WTC11 (cell line): Measurements from ENCODE around the gene LMBR1. TPM values are rescaled to one million over a fixed set of nuclear protein-coding genes. Genes with fewer than 3 reads are reported as not detected.

Experiments used
- ATAC-seq: fragments of 200-7000 bp; cut with Tn5 transposase; 2 replicates; pipeline ENCODE4 v1.10.0; 2021; ENCODE audit warnings: mild to moderate bottlenecking, moderate library complexity
- CTCF ChIA-PET: fragments of 300-600 bp; sonication (Branson Sonifier 250); formaldehyde crosslinking; loops from one replicate; lab custom pipeline; 2021; ENCODE audit warnings: antibody characterized with exemption; lab: Charles Lee
- POLR2A ChIA-PET: fragments of 350-600 bp; sonication (Branson Sonifier 250); formaldehyde crosslinking; loops from one replicate; lab custom pipeline; 2021; ENCODE audit warnings: antibody characterized with exemption; lab: Charles Lee
- DNase-seq: peaks from one replicate; pipeline ENCODE4 v3.0.0; 2021; ENCODE audit warnings: low spot score
- H3K27ac Mint-ChIP-seq: 2 replicates; pipeline ENCODE4 v1.8.0; 2021; ENCODE audit warnings: mixed read lengths
- H3K27me3 Mint-ChIP-seq: 2 replicates; pipeline ENCODE4 v1.8.0; 2021; ENCODE audit warnings: low read depth, mild to moderate bottlenecking, moderate library complexity, mixed read lengths
- H3K36me3 Mint-ChIP-seq: 2 replicates; pipeline ENCODE4 v1.8.0; 2021; ENCODE audit warnings: mixed read lengths
- H3K4me1 Mint-ChIP-seq: 2 replicates; pipeline ENCODE4 v1.8.0; 2022; ENCODE audit warnings: mixed read lengths
- H3K4me3 Mint-ChIP-seq: 2 replicates; pipeline ENCODE4 v1.8.0; 2021; ENCODE audit warnings: mild to moderate bottlenecking, moderate library complexity, mixed read lengths
- H3K9me3 Mint-ChIP-seq: 2 replicates; pipeline ENCODE4 v1.8.0; 2021; ENCODE audit warnings: mixed read lengths
- ATF2 ChIP-seq: sonication (generic); formaldehyde crosslinking; IDR thresholded peaks from 2 replicates; pipeline ENCODE4 v1.8.1; 2022; ENCODE audit warnings: low read depth, missing genetic modification reagents, borderline replicate concordance
- E2F5 ChIP-seq: sonication (generic); formaldehyde crosslinking; IDR thresholded peaks from 2 replicates; pipeline ENCODE4 v1.8.1; 2022; ENCODE audit warnings: mild to moderate bottlenecking, moderate library complexity, missing genetic modification reagents
- ESRRA ChIP-seq: sonication (generic); formaldehyde crosslinking; IDR thresholded peaks from 2 replicates; pipeline ENCODE4 v1.8.1; 2022; ENCODE audit warnings: mild to moderate bottlenecking, missing genetic modification reagents, borderline replicate concordance
- FOXP1 ChIP-seq: sonication (generic); formaldehyde crosslinking; IDR thresholded peaks from 2 replicates; pipeline ENCODE4 v1.8.0; 2022; ENCODE audit warnings: missing genetic modification reagents, mild to moderate bottlenecking, moderate library complexity, borderline replicate concordance
- GABPB1 ChIP-seq: sonication (generic); formaldehyde crosslinking; IDR thresholded peaks from 2 replicates; pipeline ENCODE4 v1.8.1; 2023; ENCODE audit warnings: mild to moderate bottlenecking, missing genetic modification reagents
- HMGXB4 ChIP-seq: sonication (generic); formaldehyde crosslinking; IDR thresholded peaks from 2 replicates; pipeline ENCODE4 v1.8.1; 2023; ENCODE audit warnings: mild to moderate bottlenecking, moderate library complexity, missing genetic modification reagents
- IRF1 ChIP-seq: sonication (generic); formaldehyde crosslinking; IDR thresholded peaks from 2 replicates; pipeline ENCODE4 v1.8.0; 2023; ENCODE audit warnings: missing genetic modification reagents
- JAZF1 ChIP-seq: fragments of 250-450 bp; sonication (Bioruptor Pico); IDR thresholded peaks from 2 replicates; pipeline ENCODE4 v1.9.0; 2021; ENCODE audit warnings: moderate library complexity, mild to moderate bottlenecking, inconsistent platforms
- MAX ChIP-seq: sonication (generic); formaldehyde crosslinking; IDR thresholded peaks from 2 replicates; pipeline ENCODE4 v1.8.0; 2022; ENCODE audit warnings: mild to moderate bottlenecking, missing genetic modification reagents
- MXD4 ChIP-seq: fragments of 250-450 bp; sonication (Bioruptor Pico); IDR thresholded peaks from 2 replicates; pipeline ENCODE4 v1.8.0; 2021; ENCODE audit warnings: mild to moderate bottlenecking, moderate library complexity, borderline replicate concordance
- NFYB ChIP-seq: sonication (generic); formaldehyde crosslinking; conservative IDR thresholded peaks from 2 replicates; pipeline ENCODE4 v1.8.0; 2022; ENCODE audit warnings: low read depth, missing genetic modification reagents
- NR1H2 ChIP-seq: sonication (generic); formaldehyde crosslinking; IDR thresholded peaks from 2 replicates; pipeline ENCODE4 v1.9.0; 2021; ENCODE audit warnings: mild to moderate bottlenecking, moderate library complexity, missing genetic modification reagents
- NR2C2 ChIP-seq: sonication (generic); formaldehyde crosslinking; IDR thresholded peaks from 2 replicates; pipeline ENCODE4 v1.8.0; 2022; ENCODE audit warnings: mild to moderate bottlenecking, missing genetic modification reagents
- OVOL2 ChIP-seq: fragments of 250-450 bp; sonication (Bioruptor Pico); IDR thresholded peaks from 2 replicates; pipeline ENCODE4 v1.9.0; 2021; ENCODE audit warnings: mild to moderate bottlenecking, borderline replicate concordance
- RELA ChIP-seq: sonication (generic); formaldehyde crosslinking; IDR thresholded peaks from 2 replicates; pipeline ENCODE4 v1.8.1; 2022; ENCODE audit warnings: missing genetic modification reagents, mild to moderate bottlenecking, borderline replicate concordance
- USF1 ChIP-seq: sonication (generic); formaldehyde crosslinking; IDR thresholded peaks from 2 replicates; pipeline ENCODE4 v1.8.0; 2022; ENCODE audit warnings: mild to moderate bottlenecking, missing genetic modification reagents
- USF2 ChIP-seq: sonication (generic); formaldehyde crosslinking; IDR thresholded peaks from 2 replicates; pipeline ENCODE4 v1.8.1; 2023; ENCODE audit warnings: mild to moderate bottlenecking, missing genetic modification reagents, moderate library complexity
- ZBTB21 ChIP-seq: sonication (generic); formaldehyde crosslinking; IDR thresholded peaks from 2 replicates; pipeline ENCODE4 v1.8.1; 2023; ENCODE audit warnings: mild to moderate bottlenecking, missing genetic modification reagents, borderline replicate concordance
- ZNF138 ChIP-seq: sonication (generic); formaldehyde crosslinking; conservative IDR thresholded peaks from 2 replicates; pipeline ENCODE4 v1.8.1; 2022; ENCODE audit warnings: mild to moderate bottlenecking, moderate library complexity, missing genetic modification reagents
- ZNF532 ChIP-seq: fragments of 250-450 bp; sonication (Bioruptor Pico); IDR thresholded peaks from 2 replicates; pipeline ENCODE4 v1.9.0; 2021; ENCODE audit warnings: mild to moderate bottlenecking, borderline replicate concordance
- total RNA-seq: library from RNA; stranded (reverse); gene quantifications from 3 replicates; pipeline ENCODE4 v1.2.3, GENCODE V29; 2021

LMBR1 gene
- total RNA-seq, 1 experiment from 2014 or later = 55.6 TPM

- no peaks in the 10 kb centered on the region for H3K27me3 Mint-ChIP-seq
- H3K4me3 Mint-ChIP-seq = no peak overlapping the region
- H3K4me1 Mint-ChIP-seq = peaks cover 14% of the 10 kb centered on the region
- peaks cover 28% of the 10 kb centered on the region for H3K9me3 Mint-ChIP-seq
- POLR2A ChIA-PET = no interaction called here
- DNase-seq (no peak), ATAC-seq (no peak)
- CTCF ChIA-PET = no interaction called here
- TF ChIP-seq ATF2 (no peak), GABPB1 (CRISPR knock-in tag) (no peak), ZBTB21 (CRISPR knock-in tag) (no peak), E2F5 (CRISPR knock-in tag) (no peak)
- TF ChIP-seq, all 79 proteins: peak for 0
- Mint-ChIP-seq H3K36me3 (peaks cover 6% of the 10 kb centered on the region), H3K27ac (no peak overlapping the region)
Measured at GRCh38 chr7:156651474-156651873, 241.5 kb downstream of the LMBR1 start.

- ATAC-seq = peak; percentile 96
Measured at GRCh38 chr7:156650042-156650441, 242.9 kb downstream of the LMBR1 start.

More at GRCh38 chr7:156650042-156650441, 242.9 kb downstream of the LMBR1 start:
- Mint-ChIP-seq H3K27ac (no peak overlapping the region), H3K4me1 (peaks cover 14% of the 10 kb centered on the region), H3K27me3 (no peaks in the 10 kb centered on the region), H3K9me3 (peaks cover 28% of the 10 kb centered on the region), H3K4me3 (no peak overlapping the region), H3K36me3 (peaks cover 6% of the 10 kb centered on the region)
- no peak for TF ChIP-seq NR1H2 (CRISPR knock-in tag)
- no peak for TF ChIP-seq ZNF532 (CRISPR knock-in tag)
- no peak for TF ChIP-seq NFYB (CRISPR knock-in tag)
- TF ChIP-seq IRF1 = no peak
- no peak for TF ChIP-seq ZNF138 (CRISPR knock-in tag)
- peak; percentile 74 for TF ChIP-seq USF2 (CRISPR knock-in tag)
- no peak for TF ChIP-seq MXD4 (CRISPR knock-in tag)
- no peak for TF ChIP-seq JAZF1 (CRISPR knock-in tag)
- no peak for TF ChIP-seq RELA (CRISPR knock-in tag)
- TF ChIP-seq OVOL2 (CRISPR knock-in tag) = no peak
- no peak for TF ChIP-seq HMGXB4 (CRISPR knock-in tag)
- 0 out of 2 replicates have a peak, but pooled peaks have one; percentile 33 for TF ChIP-seq USF1
- no peak for TF ChIP-seq ESRRA (CRISPR knock-in tag)
- no peak for TF ChIP-seq FOXP1 (CRISPR knock-in tag)
- no peak for TF ChIP-seq MAX (CRISPR knock-in tag)
- TF ChIP-seq NR2C2 = no peak
- ChIA-PET POLR2A (no interaction called here), CTCF (interaction anchor here (0.6 to 1.8 kb wide), 18 partner anchors 9 to 178 kb away, joined by 3 to 14 read pairs (median 4); partner anchors contain the start of gene RNF32)
- peak; percentile 68 for DNase-seq
